ENCODE data around the gene LMCD1. TPM values are rescaled to one million over a fixed set of nuclear protein-coding genes. Genes with fewer than 3 reads are reported as not detected.

Gene LMCD1
- total and polyA plus RNA-seq, 9 donors = 42.1 to 146 (median 127) TPM

GRCh38 chr3:8529181-8529637 lies 27.6 kb downstream of the LMCD1 start:
- H3K4me1 ChIP-seq (ENCODE audit: insufficient read depth) = peaks cover 18% of the 10 kb centered on the region
- WGBS, 3 donors = 29 to 37% (median 30%) methylated on average over 9 of the region's 9 CpGs
- H3K36me3 ChIP-seq = no peaks in the 10 kb centered on the region
- H3K4me3 ChIP-seq = no peak overlapping the region
- H3K9me3 ChIP-seq = no peaks in the 10 kb centered on the region
- peak in 3 of 5 donors; percentile 51 to 70 (median 51) for DNase-seq
- TF ChIP-seq POLR2A (IDR thresholded peaks at IDR 0.05) (no peak), EP300 (IDR thresholded peaks at IDR 0.05) (no peak), CTCF (IDR thresholded peaks at IDR 0.05) (no peak)
- intact Hi-C loops (cut with DNase I) = loop anchor here in 1 of 4 donors (2.0 kb wide), 1 partner anchor 20 kb away; no protein-coding TSS in a partner anchor
- H3K27ac ChIP-seq = peak overlapping the region in 1 of 2 donors; percentile 52
- no peaks in the 10 kb centered on the region for H3K27me3 ChIP-seq

GRCh38 chr3:8529738-8530525 lies 28.3 kb downstream of the LMCD1 start:
- no peak for DNase-seq
- no peaks in the 10 kb centered on the region for H3K36me3 ChIP-seq
- TF ChIP-seq CTCF (IDR thresholded peaks at IDR 0.05) (no peak), POLR2A (IDR thresholded peaks at IDR 0.05) (no peak), EP300 (IDR thresholded peaks at IDR 0.05) (no peak)
- peaks cover 20% of the 10 kb centered on the region for H3K4me1 ChIP-seq (ENCODE audit: insufficient read depth)
- no peak overlapping the region for H3K4me3 ChIP-seq
- H3K27ac ChIP-seq = peak overlapping the region in 1 of 2 donors; percentile 52
- 76 to 83% (median 76%) methylated on average over 12 of the region's 12 CpGs for WGBS, 3 donors
- no peaks in the 10 kb centered on the region for H3K27me3 ChIP-seq
- H3K9me3 ChIP-seq = no peaks in the 10 kb centered on the region
- intact Hi-C loops (cut with DNase I) = loop anchor here in 1 of 4 donors (2.0 kb wide), 1 partner anchor 21 kb away; no protein-coding TSS in a partner anchor

- Histone ChIP-seq H3K4me1 (ENCODE audit: insufficient read depth) (peaks cover 23% of the 10 kb centered on the region), H3K4me3 (no peak overlapping the region), H3K27me3 (no peaks in the 10 kb centered on the region), H3K9me3 (no peaks in the 10 kb centered on the region), H3K36me3 (no peaks in the 10 kb centered on the region), H3K27ac (no peak overlapping the region)
- DNase-seq = no peak
- WGBS, 3 donors = 53 to 91% (median 81%) methylated on average over 1 of the region's 1 CpG
- intact Hi-C loops (cut with DNase I) = no loop called here
- TF ChIP-seq POLR2A (IDR thresholded peaks at IDR 0.05) = no peak
- TF ChIP-seq EP300 (IDR thresholded peaks at IDR 0.05) = no peak
- TF ChIP-seq CTCF (IDR thresholded peaks at IDR 0.05) = no peak
Measured at GRCh38 chr3:8530581-8530980, 29.0 kb downstream of the LMCD1 start.

- no peak for TF ChIP-seq POLR2A (IDR thresholded peaks at IDR 0.05)
- no peak for TF ChIP-seq CTCF (IDR thresholded peaks at IDR 0.05)
- TF ChIP-seq EP300 (IDR thresholded peaks at IDR 0.05) = no peak
- Histone ChIP-seq H3K4me3 (no peak overlapping the region), H3K27me3 (no peaks in the 10 kb centered on the region), H3K27ac (peak overlapping the region in 1 of 2 donors; percentile 51), H3K36me3 (no peaks in the 10 kb centered on the region), H3K9me3 (no peaks in the 10 kb centered on the region), H3K4me1 (ENCODE audit: insufficient read depth) (peaks cover 28% of the 10 kb centered on the region)
- WGBS, 3 donors = 10 to 14% (median 13%) methylated on average over 7 of the region's 7 CpGs
- intact Hi-C loops (cut with DNase I) = no loop called here
- DNase-seq = peak in 3 of 5 donors; percentile 47 to 54 (median 47)
Measured at GRCh38 chr3:8532251-8532871, 30.7 kb downstream of the LMCD1 start.
